Measurements from ENCODE around the gene PSMB5.

PSMB5 gene

GRCh38 chr14:23058654-23059504 is 24.2 kb upstream of the PSMB5 start:
- no peak for DNase-seq

DNA sequence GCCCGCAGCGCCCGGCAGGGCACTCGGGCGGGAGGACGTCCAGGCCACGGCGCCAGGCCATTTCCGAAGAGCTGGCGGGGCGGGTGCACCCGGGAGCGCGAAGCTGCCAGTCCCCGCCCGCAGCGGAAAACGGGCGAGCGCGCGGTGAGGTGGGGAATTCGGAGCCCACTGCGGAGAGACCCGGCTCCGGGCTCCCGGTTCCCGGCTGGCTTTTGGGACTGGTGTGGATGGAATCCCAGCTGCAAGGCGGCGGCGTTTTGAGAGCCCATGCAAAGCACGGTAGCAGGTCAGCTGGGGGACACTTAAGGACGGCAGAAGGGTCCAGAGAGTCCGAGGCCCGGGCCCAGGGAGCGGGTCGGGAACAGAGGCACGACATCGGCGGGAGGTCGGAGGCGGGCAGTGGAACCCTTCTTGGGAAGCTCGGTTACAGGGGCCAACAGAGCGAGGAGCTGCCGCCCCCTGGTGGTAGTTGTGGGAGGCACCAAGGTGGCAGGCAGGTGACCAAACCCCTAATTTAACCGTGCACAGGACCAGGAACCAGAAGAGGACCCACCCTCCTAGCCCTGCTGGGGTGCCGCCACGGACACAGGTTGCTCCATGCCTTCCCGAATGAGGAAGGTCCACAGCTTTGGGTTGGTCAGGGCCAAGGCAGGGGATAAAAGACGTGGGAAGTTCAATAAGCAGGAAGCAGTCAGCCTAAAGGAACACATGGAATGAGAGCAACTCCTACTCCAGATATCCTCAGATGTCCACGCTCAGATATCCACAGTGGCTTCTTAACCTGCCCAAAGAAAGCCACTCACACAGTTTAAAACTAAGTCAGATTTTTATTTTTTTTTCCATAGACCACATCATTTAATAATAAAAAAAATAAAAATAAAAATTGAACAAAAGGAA is 23.3 kb upstream of the PSMB5 start:
- peak; percentile 87 for DNase-seq

DNA sequence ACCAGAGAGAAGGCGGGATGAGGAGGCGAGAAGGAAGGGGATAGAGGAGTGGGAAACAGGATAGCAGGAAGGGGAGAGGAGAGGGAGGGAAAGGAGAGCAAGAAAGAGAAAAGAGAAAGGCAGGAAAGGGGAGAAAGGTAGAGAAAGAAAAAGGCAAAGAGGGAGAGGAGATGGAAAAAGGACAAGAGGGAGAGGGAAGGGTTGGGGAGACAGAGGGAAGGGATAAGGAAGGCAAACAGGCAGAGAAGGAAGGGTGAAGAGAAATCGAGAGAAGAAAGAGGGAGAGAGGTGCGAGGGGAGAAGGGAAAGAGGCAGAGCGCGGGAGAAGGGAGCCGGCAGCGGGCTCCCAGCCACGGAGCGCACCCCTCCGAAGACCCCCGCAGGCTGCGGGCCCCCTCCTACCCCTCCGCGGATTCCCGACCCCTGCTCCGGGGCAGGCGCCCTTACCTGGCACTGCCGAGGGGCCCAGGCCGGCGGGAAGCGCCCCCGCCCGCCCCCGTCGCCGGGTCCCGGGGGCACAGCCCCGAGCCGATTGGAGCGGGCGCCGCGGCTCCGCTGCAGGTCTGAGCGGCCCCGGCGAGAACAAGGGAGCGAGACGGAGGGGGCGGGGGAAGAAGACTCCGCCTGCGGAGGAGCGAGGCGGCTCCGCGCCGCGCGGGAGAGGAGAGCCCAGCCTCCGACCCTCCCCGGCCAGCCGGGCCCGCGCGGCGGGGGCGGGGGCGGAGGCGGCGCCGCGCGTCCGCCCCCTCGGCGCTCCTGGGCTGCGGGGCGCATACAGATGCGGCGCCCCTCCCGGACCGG is 22.5 kb upstream of the PSMB5 start, which contains the start of gene CDH24:
CDH24 (minus strand) TSS at position 565 of the 801 bp plus-strand sequence. CDS start 1,787 bp downstream, outside the sequence.
- DNase-seq = peak; percentile 62

GRCh38 chr14:23056145-23056955 is 21.6 kb upstream of the PSMB5 start:
- DNase-seq = peak; percentile 61

DNA sequence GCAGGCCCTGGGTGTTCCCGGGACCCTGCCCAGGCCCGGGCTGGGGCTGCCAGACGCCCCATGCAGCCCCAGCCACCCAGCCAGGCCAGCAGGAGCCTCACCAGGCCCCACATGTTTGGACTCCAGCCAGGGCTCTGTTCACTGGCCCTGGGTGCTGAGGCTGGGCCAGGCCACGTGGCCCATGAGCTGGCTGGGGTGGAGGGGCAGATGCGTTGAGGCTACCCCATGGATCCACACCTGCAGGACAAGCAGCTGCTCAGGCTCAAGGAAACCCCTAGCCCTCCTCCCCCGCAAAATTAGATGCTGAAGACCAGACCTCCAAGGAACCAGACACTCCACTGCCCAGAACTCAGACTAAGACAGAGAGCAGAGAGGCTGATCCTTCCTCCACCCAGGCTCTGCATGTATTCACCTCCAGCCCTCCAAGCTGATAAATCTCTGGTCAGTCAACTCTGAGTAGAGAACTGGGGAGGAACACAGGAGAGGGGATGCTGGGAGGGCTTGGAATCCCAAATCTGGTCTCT is 21.0 kb upstream of the PSMB5 start:
- DNase-seq = no peak

DNA sequence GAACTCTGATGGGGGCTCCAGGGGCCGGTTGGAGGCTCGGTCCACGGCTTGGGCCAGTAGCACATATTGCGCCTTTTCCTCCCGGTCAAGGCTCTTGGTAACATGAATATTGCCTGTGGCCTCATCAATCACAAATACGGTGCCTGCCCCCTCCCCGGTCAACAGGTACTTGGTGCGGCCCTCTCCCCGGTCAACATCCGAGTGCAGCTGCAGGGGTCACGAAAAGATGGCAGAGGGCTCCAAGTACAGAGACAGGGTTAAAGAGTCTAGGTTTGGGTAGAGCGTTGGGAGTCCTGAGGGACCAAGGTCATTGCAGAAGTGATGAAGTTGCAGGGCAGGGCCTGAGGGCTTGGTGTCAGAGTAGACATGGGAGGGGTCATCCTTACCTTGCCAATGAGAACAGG is 20.4 kb upstream of the PSMB5 start:
- no peak for DNase-seq

- DNase-seq = no peak
Observed at GRCh38 chr14:23054000-23054811, 19.5 kb upstream of the PSMB5 start.

DNA sequence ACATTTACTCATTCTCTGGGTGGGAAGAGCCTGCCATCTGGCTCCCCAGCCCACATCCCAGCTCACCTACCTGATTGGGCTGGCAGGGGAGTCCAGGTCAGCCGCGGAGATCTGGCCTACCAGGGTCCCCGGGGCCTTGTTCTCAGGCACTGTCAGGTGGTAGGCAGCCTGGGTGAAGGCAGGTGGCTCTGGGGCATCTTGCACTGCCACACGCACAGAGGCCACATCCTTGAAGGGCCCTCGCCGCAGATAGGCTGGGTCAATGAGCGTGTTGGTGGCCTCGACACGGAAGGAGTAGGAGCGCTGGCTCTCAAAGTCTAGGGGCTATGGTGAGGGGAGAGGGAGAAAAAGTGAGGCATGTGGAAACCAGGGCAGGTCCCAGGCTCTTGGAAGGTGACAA is 18.7 kb upstream of the PSMB5 start:
- DNase-seq = no peak

GRCh38 chr14:23052671-23053070 is 18.0 kb upstream of the PSMB5 start:
- DNase-seq = no peak

GRCh38 chr14:23052182-23052623 is 17.5 kb upstream of the PSMB5 start:
- DNase-seq = no peak

GRCh38 chr14:23051141-23052057 is 16.7 kb upstream of the PSMB5 start:
- DNase-seq = no peak

GRCh38 chr14:23049011-23049410 is 14.3 kb upstream of the PSMB5 start:
- no peak for DNase-seq

DNA sequence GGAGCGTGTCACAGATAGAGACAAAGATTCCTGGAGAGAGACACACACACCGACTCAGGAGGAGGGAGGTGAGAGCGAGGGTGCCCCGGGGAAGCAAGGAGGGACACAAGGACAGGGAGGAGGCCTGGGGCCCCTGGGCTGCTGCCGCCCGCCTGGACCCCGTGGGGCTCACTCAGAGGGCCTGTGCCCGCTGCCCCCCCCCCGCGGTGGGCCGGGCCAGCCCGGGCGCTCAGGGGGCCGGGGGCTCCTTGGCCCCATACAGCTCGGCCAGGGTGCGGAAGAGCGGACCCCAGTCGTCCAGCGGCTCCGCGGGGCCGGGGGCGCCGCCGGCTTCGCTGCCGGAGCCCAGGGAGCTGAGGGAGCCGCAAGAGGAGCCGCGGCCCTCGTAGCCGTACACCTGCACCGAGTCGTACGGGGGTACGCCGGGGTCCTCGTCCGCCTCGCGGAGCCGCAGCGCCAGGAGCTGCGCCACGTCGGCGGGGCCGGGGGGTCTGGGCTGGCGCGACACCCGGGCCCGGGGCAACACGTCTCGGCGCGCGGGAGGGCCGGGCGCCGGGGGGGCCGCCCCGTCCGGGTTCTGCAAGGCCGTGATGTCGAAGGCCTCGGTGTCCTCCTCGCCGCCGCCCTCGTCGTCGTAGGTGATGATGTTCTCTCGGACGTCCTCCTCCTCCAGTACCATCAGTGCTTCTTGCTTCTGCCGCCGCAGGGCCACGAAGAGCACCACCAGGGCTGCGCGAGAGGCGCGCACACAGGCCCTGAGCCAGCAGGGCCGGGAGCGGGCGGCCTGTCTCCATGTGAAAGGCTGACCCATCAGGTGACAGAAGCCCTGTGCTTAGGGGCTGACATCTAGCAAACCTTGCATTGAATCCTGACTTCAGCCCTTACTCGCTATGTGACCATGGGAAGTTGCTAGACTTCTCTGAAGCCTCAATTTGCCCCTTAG is 13.3 kb upstream of the PSMB5 start:
- no peak for DNase-seq

DNA sequence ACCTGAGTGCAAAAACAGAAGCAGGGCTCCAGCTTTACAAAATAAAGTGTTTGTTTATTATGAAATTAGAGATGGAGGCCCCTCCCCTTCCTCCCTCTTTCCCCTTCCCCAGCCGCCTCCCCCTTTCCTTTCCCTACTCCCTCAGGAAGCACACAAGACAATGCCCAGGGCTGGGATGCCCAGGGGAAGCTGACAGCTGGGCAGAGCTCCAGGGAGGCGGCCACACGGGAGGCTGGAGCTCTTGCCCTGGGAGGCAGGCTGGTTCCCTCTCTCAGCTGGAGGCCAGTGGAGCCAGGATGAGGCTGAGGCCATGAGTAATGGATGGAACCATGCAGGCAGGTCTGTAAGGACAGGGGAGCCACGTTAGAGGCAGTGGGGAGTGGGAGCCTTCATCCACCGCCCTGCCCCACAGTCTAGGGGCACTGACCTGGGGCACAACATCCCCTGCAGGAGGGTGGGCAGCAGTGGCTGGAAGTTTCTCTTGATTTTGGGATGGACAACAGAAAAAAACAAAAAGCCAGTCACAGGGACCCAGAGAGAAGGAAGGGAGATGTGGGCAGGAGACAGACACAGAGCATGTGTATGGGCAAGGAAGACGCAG is 12.4 kb upstream of the PSMB5 start:
- no peak for DNase-seq

DNA sequence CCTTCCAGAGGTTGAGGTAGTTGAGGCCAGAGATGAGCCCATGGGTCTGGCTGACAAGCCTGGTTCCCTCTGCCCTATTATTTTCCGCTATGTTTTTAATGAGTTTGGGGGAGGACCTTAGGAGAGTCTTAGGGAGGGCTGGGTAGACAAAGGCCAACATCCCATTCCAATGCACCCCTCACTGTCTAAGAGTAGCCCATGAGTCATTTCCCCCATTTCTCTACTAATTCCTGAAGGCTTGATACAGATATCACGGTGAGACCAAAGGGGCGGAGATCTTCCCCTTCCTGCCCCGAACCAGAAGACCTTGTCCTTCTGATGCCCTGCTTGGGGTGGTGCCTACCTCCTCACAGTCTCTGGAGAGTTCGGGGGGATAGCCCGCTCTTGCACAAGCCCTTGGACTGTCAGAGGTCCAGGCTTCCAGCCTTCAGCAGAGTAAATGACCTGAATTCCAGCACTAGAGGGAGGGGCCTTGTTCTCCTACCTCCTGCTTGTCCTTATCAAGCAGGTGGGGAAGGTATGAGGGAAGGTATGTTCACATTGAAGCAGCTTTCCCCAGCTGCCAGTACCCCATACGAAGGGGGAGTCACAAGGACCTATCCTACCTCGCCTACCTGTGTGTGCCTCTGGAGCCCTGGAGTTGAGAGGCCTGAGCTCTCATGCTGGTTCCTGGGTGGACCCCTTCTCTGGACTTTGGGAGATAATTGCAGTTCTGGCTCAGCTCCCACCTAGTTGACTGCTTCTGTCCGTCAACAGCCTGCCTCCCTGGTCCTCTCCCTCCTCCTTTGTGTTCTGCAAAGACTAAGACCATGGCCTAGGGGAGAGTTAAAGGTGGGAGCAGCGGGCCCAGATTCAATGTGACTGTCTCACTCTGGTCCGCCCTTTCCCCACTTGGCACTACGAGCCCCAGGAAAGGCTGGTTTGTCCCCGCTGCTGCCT is 11.0 kb upstream of the PSMB5 start:
- no peak for DNase-seq

- no peak for DNase-seq
Observed at GRCh38 chr14:23044840-23045239, 10.1 kb upstream of the PSMB5 start.

DNA sequence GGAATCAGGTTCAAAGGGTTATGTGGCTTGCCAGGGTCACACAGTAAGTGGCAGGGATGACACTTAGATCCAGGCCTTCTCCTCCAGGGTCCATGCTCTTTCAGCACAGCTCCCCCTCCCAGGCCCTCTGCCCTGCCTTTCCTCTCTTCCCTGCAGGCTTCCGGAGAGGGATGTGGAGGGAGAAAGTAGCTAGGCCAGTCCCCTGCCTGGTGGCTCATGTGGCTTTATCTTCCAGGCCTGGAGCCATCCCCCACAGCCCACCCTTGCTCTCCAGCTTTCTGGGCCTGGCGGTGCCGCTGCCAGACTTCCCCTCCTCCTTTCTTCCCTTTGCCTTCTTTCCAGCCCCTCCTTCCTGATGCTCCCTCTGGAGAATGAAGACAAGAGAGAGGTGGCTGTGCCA is 9.1 kb upstream of the PSMB5 start:
- no peak for DNase-seq

Data from activated CD4-positive, CD25-positive, alpha-beta regulatory T cell treated with anti-CD3 and anti-CD28 coated beads, Interleukin-2, amount 50 U/mL, for 72 hours (primary cell).